ENCODE results near the gene ATP6V0A4. TPM values are rescaled to one million over a fixed set of nuclear protein-coding genes. Genes with fewer than 3 reads are reported as not detected.

ATP6V0A4 gene
- total and polyA plus RNA-seq, 7 donors = not detected

DNA sequence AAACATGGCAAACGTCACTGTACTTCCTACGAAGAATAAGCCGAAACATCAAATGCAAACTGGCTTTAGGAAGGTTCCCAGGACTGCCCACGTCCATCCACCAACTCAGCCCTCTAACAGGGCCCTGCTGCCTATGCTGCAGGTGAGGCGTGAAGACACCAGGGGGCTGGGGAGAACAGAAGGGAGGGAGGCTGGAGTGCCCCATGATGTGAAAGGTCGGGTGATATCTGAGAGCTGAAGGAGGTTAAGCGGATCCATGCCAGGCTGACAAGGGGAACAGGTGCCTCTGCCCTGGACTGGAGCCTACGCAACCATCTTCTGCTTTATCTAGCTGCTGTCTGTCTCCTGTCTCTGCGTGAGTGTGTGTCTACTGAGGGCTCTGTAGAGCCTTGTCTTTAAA is 40.2 kb upstream of the ATP6V0A4 start:
- TF ChIP-seq POLR2AphosphoS5 (IDR thresholded peaks at IDR 0.05) (no peak), EP300 (IDR thresholded peaks at IDR 0.05) (no peak), POLR2A (IDR thresholded peaks at IDR 0.05) (no peak)
- TF ChIP-seq, protein P1, sequence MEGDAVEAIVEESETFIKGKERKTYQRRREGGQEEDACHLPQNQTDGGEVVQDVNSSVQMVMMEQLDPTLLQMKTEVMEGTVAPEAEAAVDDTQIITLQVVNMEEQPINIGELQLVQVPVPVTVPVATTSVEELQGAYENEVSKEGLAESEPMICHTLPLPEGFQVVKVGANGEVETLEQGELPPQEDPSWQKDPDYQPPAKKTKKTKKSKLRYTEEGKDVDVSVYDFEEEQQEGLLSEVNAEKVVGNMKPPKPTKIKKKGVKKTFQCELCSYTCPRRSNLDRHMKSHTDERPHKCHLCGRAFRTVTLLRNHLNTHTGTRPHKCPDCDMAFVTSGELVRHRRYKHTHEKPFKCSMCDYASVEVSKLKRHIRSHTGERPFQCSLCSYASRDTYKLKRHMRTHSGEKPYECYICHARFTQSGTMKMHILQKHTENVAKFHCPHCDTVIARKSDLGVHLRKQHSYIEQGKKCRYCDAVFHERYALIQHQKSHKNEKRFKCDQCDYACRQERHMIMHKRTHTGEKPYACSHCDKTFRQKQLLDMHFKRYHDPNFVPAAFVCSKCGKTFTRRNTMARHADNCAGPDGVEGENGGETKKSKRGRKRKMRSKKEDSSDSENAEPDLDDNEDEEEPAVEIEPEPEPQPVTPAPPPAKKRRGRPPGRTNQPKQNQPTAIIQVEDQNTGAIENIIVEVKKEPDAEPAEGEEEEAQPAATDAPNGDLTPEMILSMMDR (IDR thresholded peaks at IDR 0.05) = no peak
- DNase-seq = no peak
- no peaks in the 10 kb centered on the region for H3K36me3 ChIP-seq
- intact Hi-C loops (cut with DNase I) = no loop called here
- H3K27ac ChIP-seq = no peak overlapping the region
- WGBS, 2 donors = 90 to 91% methylated on average over 9 of the region's 9 CpGs
- no peak overlapping the region for H3K4me3 ChIP-seq
- H3K4me1 ChIP-seq = no peaks in the 10 kb centered on the region
- no peaks in the 10 kb centered on the region for H3K9me3 ChIP-seq
- no peaks in the 10 kb centered on the region for H3K27me3 ChIP-seq

- H3K27ac ChIP-seq = no peak overlapping the region
- DNase-seq = no peak
- intact Hi-C loops (cut with DNase I) = no loop called here
- H3K36me3 ChIP-seq = no peaks in the 10 kb centered on the region
- no peaks in the 10 kb centered on the region for H3K9me3 ChIP-seq
- H3K4me3 ChIP-seq = no peak overlapping the region
- TF ChIP-seq POLR2AphosphoS5 (IDR thresholded peaks at IDR 0.05) (no peak), EP300 (IDR thresholded peaks at IDR 0.05) (no peak), POLR2A (IDR thresholded peaks at IDR 0.05) (no peak)
- TF ChIP-seq, protein P1 (IDR thresholded peaks at IDR 0.05) = no peak
- whole genome bisulfite sequencing, 2 donors = 68 to 72% methylated on average over 13 of the region's 13 CpGs
- H3K4me1 ChIP-seq = no peaks in the 10 kb centered on the region
- no peaks in the 10 kb centered on the region for H3K27me3 ChIP-seq
Observed at GRCh38 chr7:138837627-138838026, 39.6 kb upstream of the ATP6V0A4 start.

- intact Hi-C loops (cut with DNase I) = no loop called here
- WGBS, 2 donors = 88 to 91% methylated on average over 11 of the region's 11 CpGs
- no peak for DNase-seq
- H3K27me3 ChIP-seq = no peaks in the 10 kb centered on the region
- no peak overlapping the region for H3K4me3 ChIP-seq
- TF ChIP-seq POLR2A (IDR thresholded peaks at IDR 0.05) = no peak
- TF ChIP-seq, protein P1 (IDR thresholded peaks at IDR 0.05) = no peak
- H3K9me3 ChIP-seq = no peaks in the 10 kb centered on the region
- no peak overlapping the region for H3K27ac ChIP-seq
- no peaks in the 10 kb centered on the region for H3K36me3 ChIP-seq
- no peaks in the 10 kb centered on the region for H3K4me1 ChIP-seq
Observed at GRCh38 chr7:138835087-138835486, 37.1 kb upstream of the ATP6V0A4 start.

- Histone ChIP-seq H3K9me3 (no peaks in the 10 kb centered on the region), H3K4me3 (no peak overlapping the region), H3K4me1 (no peaks in the 10 kb centered on the region), H3K27ac (no peak overlapping the region), H3K27me3 (no peaks in the 10 kb centered on the region), H3K36me3 (no peaks in the 10 kb centered on the region)
- no peak for TF ChIP-seq EP300 (IDR thresholded peaks at IDR 0.05)
- no peak for TF ChIP-seq POLR2A (IDR thresholded peaks at IDR 0.05)
- TF ChIP-seq POLR2AphosphoS5 (IDR thresholded peaks at IDR 0.05) = no peak
- TF ChIP-seq, protein P1 (IDR thresholded peaks at IDR 0.05) = no peak
- no peak for DNase-seq
- 89 to 93% methylated on average over 9 of the region's 9 CpGs for WGBS, 2 donors
- intact Hi-C loops (cut with DNase I) = no loop called here
Observed at GRCh38 chr7:138834583-138834982, 36.6 kb upstream of the ATP6V0A4 start.

DNA sequence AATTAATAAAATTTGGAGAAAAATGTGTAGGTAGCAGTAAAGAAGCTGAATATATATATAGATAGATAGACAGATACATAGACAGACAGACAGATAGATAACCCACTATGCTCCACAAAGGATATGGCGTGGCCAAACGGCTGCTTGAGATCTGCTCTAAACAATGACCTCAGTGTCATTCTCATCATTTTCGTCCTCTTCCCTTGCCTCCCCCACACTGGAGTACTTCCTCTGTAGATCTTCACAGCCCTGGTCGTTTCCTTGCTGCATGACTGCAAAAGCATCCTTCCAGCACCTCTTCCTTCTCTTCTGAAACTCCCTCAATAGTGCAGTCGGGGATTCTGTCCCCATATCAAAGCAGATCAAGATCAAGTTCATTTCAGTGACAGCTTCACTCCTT is 35.6 kb upstream of the ATP6V0A4 start:
- no peak overlapping the region for H3K4me3 ChIP-seq
- no peaks in the 10 kb centered on the region for H3K9me3 ChIP-seq
- intact Hi-C loops (cut with DNase I) = no loop called here
- WGBS, 2 donors = 63 to 77% methylated on average over 5 of the region's 5 CpGs
- DNase-seq = no peak
- no peaks in the 10 kb centered on the region for H3K36me3 ChIP-seq
- no peaks in the 10 kb centered on the region for H3K27me3 ChIP-seq
- TF ChIP-seq POLR2A (IDR thresholded peaks at IDR 0.05) (no peak), POLR2AphosphoS5 (IDR thresholded peaks at IDR 0.05) (no peak), EP300 (IDR thresholded peaks at IDR 0.05) (no peak)
- TF ChIP-seq, protein P1 (IDR thresholded peaks at IDR 0.05) = no peak
- H3K4me1 ChIP-seq = no peaks in the 10 kb centered on the region
- no peak overlapping the region for H3K27ac ChIP-seq
